CD4-positive, alpha-beta T cell treated with Interleukin-4 for 4 hours (primary cell): ENCODE results near the gene PPP1R13B.
"Not testable (repeated sequence)": the region's sequence is repeated elsewhere in the genome, so short reads cannot be mapped to it uniquely, and the experiment has no call there.

Experiments
- DNase-seq: peaks from one replicate; pipeline ENCODE4 v3.0.0-alpha.2; 2020

PPP1R13B gene

GRCh38 chr14:103828315-103828967, 18.9 kb downstream of the PPP1R13B start:
- no peak for DNase-seq

GRCh38 chr14:103825101-103825500, 22.3 kb downstream of the PPP1R13B start:
- DNase-seq = no peak

- DNase-seq = no peak
Measured at GRCh38 chr14:103820908-103821307, 26.5 kb downstream of the PPP1R13B start.

GRCh38 chr14:103820382-103820781, 27.0 kb downstream of the PPP1R13B start:
- no peak for DNase-seq

- no peak for DNase-seq
Measured at GRCh38 chr14:103819503-103820307, 27.7 kb downstream of the PPP1R13B start.

- no peak for DNase-seq
Measured at GRCh38 chr14:103818870-103819269, 28.5 kb downstream of the PPP1R13B start.

- no peak for DNase-seq
Measured at GRCh38 chr14:103818422-103818821, 29.0 kb downstream of the PPP1R13B start.

GRCh38 chr14:103817595-103817994, 29.8 kb downstream of the PPP1R13B start:
- DNase-seq = no peak

- no peak for DNase-seq
Measured at GRCh38 chr14:103816991-103817390, 30.4 kb downstream of the PPP1R13B start.

- no peak for DNase-seq
Measured at GRCh38 chr14:103815253-103815652, 32.1 kb downstream of the PPP1R13B start.

- no peak for DNase-seq
Measured at GRCh38 chr14:103811189-103811588, 36.2 kb downstream of the PPP1R13B start.

- peak; percentile 58 for DNase-seq
Measured at GRCh38 chr14:103808403-103809001, 38.9 kb downstream of the PPP1R13B start.

- no peak for DNase-seq
Measured at GRCh38 chr14:103806805-103807204, 40.6 kb downstream of the PPP1R13B start.

GRCh38 chr14:103805708-103806107, 41.7 kb downstream of the PPP1R13B start:
- no peak for DNase-seq

GRCh38 chr14:103803661-103804060, 43.7 kb downstream of the PPP1R13B start:
- DNase-seq = no peak

GRCh38 chr14:103802356-103802755, 45.0 kb downstream of the PPP1R13B start:
- DNase-seq = no peak

- no peak for DNase-seq
Measured at GRCh38 chr14:103801459-103801858, 45.9 kb downstream of the PPP1R13B start.

- not testable (repeated sequence) for DNase-seq
Measured at GRCh38 chr14:103793192-103793591, 54.2 kb downstream of the PPP1R13B start.

GRCh38 chr14:103788086-103788485, 59.3 kb downstream of the PPP1R13B start:
- DNase-seq = no peak

- no peak for DNase-seq
Measured at GRCh38 chr14:103782376-103782775, 65.0 kb downstream of the PPP1R13B start.

GRCh38 chr14:103776319-103776718, 71.1 kb downstream of the PPP1R13B start:
- DNase-seq = not testable (repeated sequence)

GRCh38 chr14:103775506-103775905, 71.9 kb downstream of the PPP1R13B start:
- no peak for DNase-seq

- DNase-seq = no peak
Measured at GRCh38 chr14:103773521-103773920, 73.9 kb downstream of the PPP1R13B start.
